GM12878 (cell line): Measurements from ENCODE around the gene TMEM192. TPM values are rescaled to one million over a fixed set of nuclear protein-coding genes. Genes with fewer than 3 reads are reported as not detected.

ENCODE experiments used
- ATAC-seq: fragments of 200-7000 bp; cut with Tn5 transposase; 3 replicates; pipeline ENCODE4 v1.9.1; 2020; ENCODE audit warnings: mild to moderate bottlenecking, moderate library complexity
- BruUV-seq: library from RNA; stranded (reverse); fragments of 400-500 nt; replicated peaks from 2 replicates; lab custom pipeline; 2021; lab: Mats Ljungman, UMichigan
- CTCF ChIA-PET: fragments of 300-600 bp; sonication (Branson Sonifier 250); formaldehyde crosslinking; extraction: SDS; loops from one replicate; lab custom pipeline; 2021; ENCODE audit warnings: inconsistent platforms; lab: Yijun Ruan, JAX
- POLR2A ChIA-PET: fragments of 350-600 bp; formaldehyde crosslinking; extraction: SDS; loops from one replicate; lab custom pipeline; 2021; ENCODE audit warnings: inconsistent platforms; lab: Charles Lee
- RAD21 ChIA-PET: fragments of 300-600 bp; sonication (Branson Sonifier 250); formaldehyde crosslinking; loops from one replicate; lab custom pipeline; 2023; ENCODE audit warnings: antibody characterized with exemption; ENCODE audit not compliant: unreplicated experiment; lab: Charles Lee
- SMC1A ChIA-PET: fragments of 300-600 bp; sonication (Branson Sonifier 250); formaldehyde crosslinking; loops from one replicate; lab custom pipeline; 2023; ENCODE audit not compliant: unreplicated experiment, uncharacterized antibody; lab: Charles Lee
- DNase-seq: peaks from one replicate; pipeline ENCODE4 v3.0.0-alpha.2; 2011; ENCODE audit warnings: low read depth, low spot score
- FAIRE-seq: peaks from 3 replicates; lab custom pipeline; 2011; peaks lifted over from hg19 to GRCh38; lab: Jason Lieb, UNC
- H2AFZ ChIP-seq: 2 replicates; pipeline ENCODE4 v1.6.0; 2011; ENCODE audit warnings: low read depth, low read length, control low read depth; ENCODE audit not compliant: control insufficient read depth
- H3K27ac ChIP-seq: 2 replicates; pipeline ENCODE4 v1.5.1; 2011; ENCODE audit warnings: control low read depth; ENCODE audit not compliant: control insufficient read depth, insufficient read depth
- H3K27me3 ChIP-seq, 2 experiments: replicated peaks in 1 of 2; 2 replicates each; pipeline versions ENCODE4 v1.6.0 to v1.6.1; 2011; ENCODE audit warnings: low read length in 1 of 2; ENCODE audit not compliant: control insufficient read depth in 2 of 2, insufficient read depth in 2 of 2
- H3K36me3 ChIP-seq, 2 experiments: 2 replicates each; pipeline ENCODE4 v1.5.1; 2011; ENCODE audit warnings: low read length in 1 of 2; ENCODE audit not compliant: control insufficient read depth in 2 of 2, insufficient read depth in 2 of 2
- H3K4me1 ChIP-seq: 2 replicates; pipeline ENCODE4 v1.6.1; 2011; ENCODE audit warnings: mild to moderate bottlenecking, low read length, moderate library complexity, mixed read lengths; ENCODE audit not compliant: control insufficient read depth, insufficient read depth
- H3K4me2 ChIP-seq: 2 replicates; pipeline ENCODE4 v1.6.0; 2011; ENCODE audit warnings: control low read depth; ENCODE audit not compliant: control insufficient read depth, insufficient read depth
- H3K4me3 ChIP-seq: fragments of 200-600 bp; sonication (generic); 2 replicates; pipeline ENCODE4 v1.5.1; 2016
- H3K79me2 ChIP-seq: 2 replicates; pipeline ENCODE4 v1.6.0; 2011; ENCODE audit warnings: low read length; ENCODE audit not compliant: control insufficient read depth, insufficient read depth
- H3K9ac ChIP-seq: 2 replicates; pipeline ENCODE4 v1.8.0; 2011; ENCODE audit warnings: low read length, control low read depth, mixed read lengths; ENCODE audit not compliant: control insufficient read depth, insufficient read depth
- H3K9me3 ChIP-seq: replicated peaks from 3 replicates; pipeline ENCODE4 v1.5.1; 2011; ENCODE audit warnings: mild to moderate bottlenecking, low read length; ENCODE audit not compliant: control insufficient read depth, insufficient read depth
- H4K20me1 ChIP-seq: 2 replicates; pipeline ENCODE4 v1.6.0; 2011; ENCODE audit not compliant: control insufficient read depth, insufficient read depth
- CBFB ChIP-seq: IDR thresholded peaks from 2 replicates; pipeline ENCODE4 v1.6.1; 2016; ENCODE audit warnings: antibody characterized with exemption, low read depth
- EGR1 ChIP-seq, 2 experiments: IDR thresholded peaks; 1 replicate in 1 of 2; 2 replicates in 1 of 2; pipeline ENCODE4 v1.6.1; 2011 to 2012; ENCODE audit warnings: low read depth in 2 of 2, low read length in 2 of 2, borderline replicate concordance in 1 of 2, mild to moderate bottlenecking in 1 of 2, moderate library complexity in 1 of 2
- MLLT1 ChIP-seq: fragments of 450-650 bp; IDR thresholded peaks from 2 replicates; pipeline ENCODE4 v1.6.1; 2016; ENCODE audit warnings: mild to moderate bottlenecking
- NR2C1 ChIP-seq: fragments of 450-650 bp; IDR thresholded peaks from 2 replicates; pipeline ENCODE4 v1.6.1; 2017; ENCODE audit warnings: antibody characterized with exemption, mild to moderate bottlenecking, moderate library complexity
- RCOR1 ChIP-seq: conservative IDR thresholded peaks from 2 replicates; pipeline ENCODE4 v1.6.1; 2012; ENCODE audit warnings: low read depth, low read length, improper control_type of control experiment
- STAT3 ChIP-seq: IDR thresholded peaks from 2 replicates; pipeline ENCODE4 v1.6.1; 2011; ENCODE audit warnings: low read depth, low read length, improper control_type of control experiment
- SUPT20H ChIP-seq: IDR thresholded peaks from 2 replicates; pipeline ENCODE4 v1.6.1; 2011; ENCODE audit warnings: low read depth, mild to moderate bottlenecking, low read length, moderate library complexity, borderline replicate concordance; ENCODE audit not compliant: control insufficient read depth
- WGBS: methylation state at CpG from one replicate; pipeline ENCODE4 v1.1.6; 2016; ENCODE audit warnings: low lambda C conversion rate; ENCODE audit not compliant: insufficient replicate concordance, insufficient coverage; ENCODE audit errors: missing lambda C conversion rate; 5-methylcytosine and 5-hydroxymethylcytosine counted together
- in situ Hi-C: fragments of 300-500 bp; cut with MboI; formaldehyde crosslinking; loops from 9 replicates; pipeline ENCODE4 v1.14.3; 2018; ENCODE audit warnings: mixed read lengths
- intact Hi-C: fragments of 100-400 bp; cut with micrococcal nuclease; formaldehyde crosslinking; loops from one replicate; pipeline ENCODE4 v1.14.2; 2022; ENCODE audit not compliant: unreplicated experiment
- polyA plus RNA-seq, 11 experiments: library from polyadenylated mRNA; depleted of rRNA in 4 of 11; unstranded in 6 of 11; stranded (reverse) in 5 of 11; fragments of >200 nt; fragmentation: Nextera tagmentation in 4 of 11; fragmentation: Illumina TruSeq in 1 of 11; extraction: Ambion mirVana in 4 of 11; extraction: Trizol in 1 of 11; gene quantifications; 1 replicate in 1 of 11; 2 replicates in 10 of 11; pipeline versions ENCODE4 v1.2.1 to v1.2.3, GENCODE V29; 2011 to 2016; ENCODE audit warnings: inconsistent platforms in 2 of 11, missing spikeins in 2 of 11, low read depth in 1 of 11
- total RNA-seq, 4 experiments: library from RNA; depleted of rRNA in 3 of 4; stranded (reverse); fragments of >200 nt in 3 of 4; fragmentation: Illumina TruSeq in 1 of 4; extraction: Trizol in 1 of 4; gene quantifications; 2 replicates each; pipeline versions ENCODE4 v1.2.1 to v1.2.3, GENCODE V29; 2013 to 2021
- TF ChIP-seq, protein P1 (sequence below): fragments of 150-350 bp; IDR thresholded peaks from 2 replicates; pipeline ENCODE4 v1.6.1; 2016; ENCODE audit warnings: low read depth, low read length

The TMEM192 gene
- total and polyA plus RNA-seq, 10 of the 15 experiments (the other 5 are each of a cell fraction or from before 2014, with no cell fraction given), result 1.8 to 16.0 (median 10.0) TPM

GRCh38 chr4:165031436-165032211 is 81.0 kb downstream of the TMEM192 start, which contains the start of gene TRIM60:
TRIM60 (plus strand) TSS chr4:165031999; CDS start chr4:165040073, 8,074 bp downstream.
- no peaks in the 10 kb centered on the region for H3K79me2 ChIP-seq
- no peak within 1 kb of the TSS for H3K4me2 ChIP-seq
- SMC1A ChIA-PET, result no interaction called here
- 69% methylated on average over 39 of the region's 41 CpGs for WGBS
- BruUV-seq, result no TSS peak
- TF ChIP-seq CBFB (no peak), RCOR1 (no peak), STAT3 (no peak), SUPT20H (no peak), EGR1 (IDR thresholded peaks at IDR 0.05; ENCODE audit: borderline replicate concordance in 1 of 2, low read depth in 2 of 2, low read length in 2 of 2) (no peak), MLLT1 (no peak), NR2C1 (no peak)
- TF ChIP-seq, protein P1, sequence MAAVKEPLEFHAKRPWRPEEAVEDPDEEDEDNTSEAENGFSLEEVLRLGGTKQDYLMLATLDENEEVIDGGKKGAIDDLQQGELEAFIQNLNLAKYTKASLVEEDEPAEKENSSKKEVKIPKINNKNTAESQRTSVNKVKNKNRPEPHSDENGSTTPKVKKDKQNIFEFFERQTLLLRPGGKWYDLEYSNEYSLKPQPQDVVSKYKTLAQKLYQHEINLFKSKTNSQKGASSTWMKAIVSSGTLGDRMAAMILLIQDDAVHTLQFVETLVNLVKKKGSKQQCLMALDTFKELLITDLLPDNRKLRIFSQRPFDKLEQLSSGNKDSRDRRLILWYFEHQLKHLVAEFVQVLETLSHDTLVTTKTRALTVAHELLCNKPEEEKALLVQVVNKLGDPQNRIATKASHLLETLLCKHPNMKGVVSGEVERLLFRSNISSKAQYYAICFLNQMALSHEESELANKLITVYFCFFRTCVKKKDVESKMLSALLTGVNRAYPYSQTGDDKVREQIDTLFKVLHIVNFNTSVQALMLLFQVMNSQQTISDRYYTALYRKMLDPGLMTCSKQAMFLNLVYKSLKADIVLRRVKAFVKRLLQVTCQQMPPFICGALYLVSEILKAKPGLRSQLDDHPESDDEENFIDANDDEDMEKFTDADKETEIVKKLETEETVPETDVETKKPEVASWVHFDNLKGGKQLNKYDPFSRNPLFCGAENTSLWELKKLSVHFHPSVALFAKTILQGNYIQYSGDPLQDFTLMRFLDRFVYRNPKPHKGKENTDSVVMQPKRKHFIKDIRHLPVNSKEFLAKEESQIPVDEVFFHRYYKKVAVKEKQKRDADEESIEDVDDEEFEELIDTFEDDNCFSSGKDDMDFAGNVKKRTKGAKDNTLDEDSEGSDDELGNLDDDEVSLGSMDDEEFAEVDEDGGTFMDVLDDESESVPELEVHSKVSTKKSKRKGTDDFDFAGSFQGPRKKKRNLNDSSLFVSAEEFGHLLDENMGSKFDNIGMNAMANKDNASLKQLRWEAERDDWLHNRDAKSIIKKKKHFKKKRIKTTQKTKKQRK, result no peak
- TF ChIP-seq, all 136 proteins: peak for 0
- in situ Hi-C loops (no loop called here), intact Hi-C loops (no loop called here)
- H3K9ac ChIP-seq, result no peak within 1 kb of the TSS
- no peak within 1 kb of the TSS for H3K4me3 ChIP-seq
- H4K20me1 ChIP-seq, result no peaks in the 10 kb centered on the region
- no peak for FAIRE-seq
- ATAC-seq, result no peak
- DNase-seq, result no peak
- no peak within 1 kb of the TSS for H2AFZ ChIP-seq
- POLR2A ChIA-PET, result no interaction called here
- no peaks in the 10 kb centered on the region for H3K36me3 ChIP-seq
- no peaks in the 10 kb centered on the region for H3K4me1 ChIP-seq
- no peaks in the 10 kb centered on the region; a peak in 1 of 4 replicates for H3K27me3 ChIP-seq
- CTCF ChIA-PET, result no interaction called here
- no peak within 1 kb of the TSS for H3K27ac ChIP-seq
- RAD21 ChIA-PET, result no interaction called here
- H3K9me3 ChIP-seq, result no peaks in the 10 kb centered on the region
